Measurements from ENCODE around the gene CFDP1. TPM values are rescaled to one million over a fixed set of nuclear protein-coding genes. Genes with fewer than 3 reads are reported as not detected.

The CFDP1 gene
- total RNA-seq, 1 experiment from 2014 or later = 21.2 TPM

DNA sequence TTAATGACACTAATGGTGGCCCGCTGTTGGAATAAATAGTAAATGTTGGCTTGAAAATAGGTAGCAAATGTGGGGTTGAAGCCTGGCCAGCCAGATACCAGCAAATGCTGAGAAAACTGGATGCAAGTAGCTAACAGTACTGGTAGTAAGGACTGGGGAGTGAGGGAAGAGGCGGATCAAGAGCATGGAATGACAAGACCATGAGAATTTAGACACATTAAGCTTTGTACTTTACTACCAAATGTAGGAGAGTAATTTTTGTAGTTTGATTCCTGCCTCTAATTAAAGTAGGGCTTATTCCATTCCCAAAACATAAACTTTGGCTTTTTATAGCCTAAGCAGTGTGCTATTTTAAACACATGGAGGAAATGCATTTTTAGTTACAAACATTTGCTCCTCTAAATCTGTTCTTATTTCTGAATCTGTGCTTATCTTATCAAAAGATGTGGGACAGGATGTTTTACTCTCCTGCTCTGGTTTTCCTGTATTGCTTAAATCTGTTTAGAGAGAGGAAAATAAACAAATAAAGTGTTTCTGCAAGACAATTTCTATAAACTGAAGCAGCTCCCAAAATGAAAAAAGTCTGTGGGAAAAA, 44.1 kb downstream of the CFDP1 start:
- no peaks in the 10 kb centered on the region for H3K27me3 ChIP-seq
- H3K4me3 ChIP-seq = no peak overlapping the region
- no peak for DNase-seq
- no peaks in the 10 kb centered on the region for H3K9me3 ChIP-seq
- H3K36me3 ChIP-seq = peaks cover 2% of the 10 kb centered on the region

- H3K36me3 ChIP-seq = peaks cover 2% of the 10 kb centered on the region
- no peak overlapping the region for H3K4me3 ChIP-seq
- no peak for DNase-seq
- no peaks in the 10 kb centered on the region for H3K27me3 ChIP-seq
- no peaks in the 10 kb centered on the region for H3K9me3 ChIP-seq
Observed at GRCh38 chr16:75387951-75388350, 45.4 kb downstream of the CFDP1 start.

GRCh38 chr16:75385507-75386152, 47.7 kb downstream of the CFDP1 start:
- no peak for DNase-seq
- no peaks in the 10 kb centered on the region for H3K9me3 ChIP-seq
- H3K27me3 ChIP-seq = no peaks in the 10 kb centered on the region
- no peak overlapping the region for H3K4me3 ChIP-seq
- peaks cover 5% of the 10 kb centered on the region; the same call in 1 of the 2 replicates for H3K36me3 ChIP-seq

GRCh38 chr16:75383141-75383540, 50.2 kb downstream of the CFDP1 start:
- no peak for DNase-seq
- Histone ChIP-seq H3K27me3 (no peaks in the 10 kb centered on the region), H3K36me3 (peaks cover 9% of the 10 kb centered on the region; the same call in 1 of the 2 replicates), H3K9me3 (no peaks in the 10 kb centered on the region), H3K4me3 (no peak overlapping the region)

GRCh38 chr16:75382611-75383010, 50.7 kb downstream of the CFDP1 start:
- no peak overlapping the region for H3K4me3 ChIP-seq
- DNase-seq = no peak
- peaks cover 11% of the 10 kb centered on the region; the same call in 1 of the 2 replicates for H3K36me3 ChIP-seq
- H3K27me3 ChIP-seq = no peaks in the 10 kb centered on the region
- no peaks in the 10 kb centered on the region for H3K9me3 ChIP-seq

- H3K27me3 ChIP-seq = no peaks in the 10 kb centered on the region
- no peaks in the 10 kb centered on the region for H3K9me3 ChIP-seq
- H3K4me3 ChIP-seq = no peak overlapping the region
- DNase-seq = peak; percentile 47
- peaks cover 15% of the 10 kb centered on the region for H3K36me3 ChIP-seq
Observed at GRCh38 chr16:75380870-75381269, 52.4 kb downstream of the CFDP1 start.

GRCh38 chr16:75379911-75380847, 53.1 kb downstream of the CFDP1 start:
- Histone ChIP-seq H3K27me3 (no peaks in the 10 kb centered on the region), H3K36me3 (peaks cover 15% of the 10 kb centered on the region), H3K9me3 (no peaks in the 10 kb centered on the region), H3K4me3 (no peak overlapping the region)
- DNase-seq = no peak

DNA sequence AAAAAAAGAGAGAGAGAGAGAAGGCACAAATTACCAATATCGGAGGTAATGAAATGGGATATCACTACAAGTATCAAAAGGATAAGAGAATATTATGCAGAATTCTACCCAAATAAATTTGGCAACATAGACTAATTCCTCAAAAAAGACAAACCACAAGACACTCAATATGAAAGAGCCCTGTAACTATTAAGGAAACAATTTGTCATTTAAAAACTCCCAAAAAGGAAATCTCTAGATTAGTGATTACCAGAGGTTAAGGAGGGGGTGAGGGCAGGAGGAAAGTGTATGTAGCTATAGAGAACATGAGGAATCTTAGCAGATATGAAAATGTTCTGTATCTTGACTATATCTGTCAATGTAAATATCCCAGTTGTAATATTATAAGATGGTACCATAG, 54.0 kb downstream of the CFDP1 start:
- Histone ChIP-seq H3K36me3 (peaks cover 15% of the 10 kb centered on the region), H3K27me3 (no peaks in the 10 kb centered on the region), H3K4me3 (no peak overlapping the region), H3K9me3 (no peaks in the 10 kb centered on the region)
- no peak for DNase-seq

DNA sequence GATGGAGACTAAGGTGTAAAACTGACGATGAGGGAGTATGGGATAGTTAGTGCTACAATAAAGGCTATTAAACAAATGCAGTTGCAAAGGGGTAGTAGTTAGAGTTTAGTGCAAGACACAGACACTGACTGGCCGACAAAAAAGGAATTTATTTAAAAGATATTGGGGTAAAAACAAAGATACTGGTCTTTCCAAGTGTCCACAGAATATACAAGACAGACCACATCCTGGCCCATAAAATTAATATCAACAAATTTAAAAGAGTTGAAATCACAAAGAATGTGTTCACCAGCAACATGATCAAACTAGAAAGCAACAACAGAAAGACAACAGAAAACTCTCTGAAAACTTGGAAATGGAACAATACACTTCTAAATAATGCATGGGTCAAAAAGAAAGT, 54.7 kb downstream of the CFDP1 start:
- Histone ChIP-seq H3K36me3 (peaks cover 15% of the 10 kb centered on the region), H3K27me3 (no peaks in the 10 kb centered on the region), H3K4me3 (no peak overlapping the region), H3K9me3 (no peaks in the 10 kb centered on the region)
- no peak for DNase-seq

DNA sequence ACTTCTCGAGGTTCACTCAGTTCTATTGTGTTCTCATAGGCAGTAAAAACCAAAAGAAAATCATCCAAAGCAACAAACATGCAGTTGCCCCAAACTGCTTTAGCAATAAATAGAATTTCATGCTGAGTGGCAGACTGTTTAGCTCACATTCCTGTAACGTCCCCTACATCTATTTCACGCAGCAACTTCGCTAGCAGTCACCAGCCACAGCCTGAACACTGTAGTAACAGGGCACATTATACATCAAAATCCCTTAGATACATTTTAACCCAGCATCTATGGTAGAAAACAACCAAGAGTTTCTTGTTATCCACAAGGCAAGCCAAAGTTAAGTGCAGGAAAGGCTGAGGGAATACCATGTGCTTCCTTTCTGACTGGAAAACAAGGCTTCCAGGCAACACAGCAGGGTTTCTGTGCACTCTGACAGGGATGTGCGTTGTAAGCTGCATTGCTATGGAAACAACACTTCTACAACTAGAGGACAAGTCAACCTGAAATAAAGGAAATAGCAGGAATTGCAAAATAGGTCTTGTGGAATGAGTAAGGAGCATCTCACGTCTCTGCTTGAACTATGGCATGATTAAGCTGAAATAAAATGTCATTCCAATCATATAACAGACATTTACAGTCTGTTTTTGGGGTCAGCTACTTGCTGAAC, 55.4 kb downstream of the CFDP1 start:
- no peak overlapping the region for H3K4me3 ChIP-seq
- H3K9me3 ChIP-seq = no peaks in the 10 kb centered on the region
- no peaks in the 10 kb centered on the region for H3K27me3 ChIP-seq
- peaks cover 15% of the 10 kb centered on the region for H3K36me3 ChIP-seq
- peak; percentile 76 for DNase-seq

DNA sequence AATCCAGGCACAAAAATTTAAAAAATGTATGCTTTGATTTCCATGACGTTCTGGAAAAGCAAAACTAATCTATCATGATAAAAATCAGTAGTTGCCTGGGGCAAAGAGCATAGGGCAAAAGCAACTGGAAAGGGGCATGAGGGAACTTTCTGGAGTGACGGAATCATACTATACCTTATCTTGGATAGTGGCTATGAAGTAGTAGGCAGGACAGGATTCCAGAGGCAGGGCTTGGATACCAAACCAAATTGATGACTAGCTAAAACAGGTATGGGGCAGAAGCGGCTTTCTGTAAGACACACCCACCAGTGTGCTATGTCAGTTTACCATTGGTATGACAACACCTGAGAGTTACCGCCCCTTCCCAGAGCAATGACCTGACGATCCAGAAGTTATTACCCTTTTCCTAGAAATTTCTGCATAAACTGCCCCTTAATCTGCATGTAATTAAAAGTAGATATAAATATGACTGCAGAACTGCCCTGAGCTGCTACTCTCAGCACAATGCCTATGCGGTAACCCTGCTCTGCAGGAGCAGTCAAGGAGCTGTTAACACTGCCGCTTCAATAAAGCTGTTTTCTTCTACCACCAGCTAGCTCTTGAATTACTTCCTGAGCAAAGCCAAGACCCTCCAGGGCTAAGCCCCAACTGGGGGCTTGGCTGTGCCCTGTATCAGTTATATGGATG, 56.7 kb downstream of the CFDP1 start:
- Histone ChIP-seq H3K27me3 (no peaks in the 10 kb centered on the region), H3K4me3 (no peak overlapping the region), H3K36me3 (peaks cover 14% of the 10 kb centered on the region), H3K9me3 (no peaks in the 10 kb centered on the region)
- no peak for DNase-seq

DNA sequence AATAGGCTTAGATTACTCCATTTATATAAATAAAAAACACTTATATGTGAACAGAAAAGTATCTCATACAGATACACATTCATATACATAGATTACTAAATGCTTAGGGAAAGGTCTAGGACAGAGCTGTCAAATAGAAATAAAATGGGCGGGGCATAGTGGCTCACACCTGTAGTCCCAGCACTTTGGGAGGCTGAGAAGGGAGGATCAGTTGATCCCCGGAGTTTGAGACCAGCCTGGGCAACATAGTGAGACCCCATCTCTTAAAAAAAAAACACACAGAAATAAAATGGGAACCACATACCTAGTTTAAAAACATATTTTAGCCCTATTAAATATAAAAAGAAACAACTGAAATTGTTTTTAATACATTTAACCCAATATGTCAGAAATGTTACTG, 58.9 kb downstream of the CFDP1 start:
- no peak overlapping the region for H3K4me3 ChIP-seq
- no peaks in the 10 kb centered on the region for H3K9me3 ChIP-seq
- no peak for DNase-seq
- H3K27me3 ChIP-seq = no peaks in the 10 kb centered on the region
- H3K36me3 ChIP-seq = peaks cover 8% of the 10 kb centered on the region

GRCh38 chr16:75372236-75372856, 61.0 kb downstream of the CFDP1 start:
- Histone ChIP-seq H3K36me3 (peaks cover 2% of the 10 kb centered on the region; the same call in 1 of the 2 replicates), H3K27me3 (no peaks in the 10 kb centered on the region), H3K4me3 (no peak overlapping the region), H3K9me3 (no peaks in the 10 kb centered on the region)
- peak; percentile 55 for DNase-seq

DNA sequence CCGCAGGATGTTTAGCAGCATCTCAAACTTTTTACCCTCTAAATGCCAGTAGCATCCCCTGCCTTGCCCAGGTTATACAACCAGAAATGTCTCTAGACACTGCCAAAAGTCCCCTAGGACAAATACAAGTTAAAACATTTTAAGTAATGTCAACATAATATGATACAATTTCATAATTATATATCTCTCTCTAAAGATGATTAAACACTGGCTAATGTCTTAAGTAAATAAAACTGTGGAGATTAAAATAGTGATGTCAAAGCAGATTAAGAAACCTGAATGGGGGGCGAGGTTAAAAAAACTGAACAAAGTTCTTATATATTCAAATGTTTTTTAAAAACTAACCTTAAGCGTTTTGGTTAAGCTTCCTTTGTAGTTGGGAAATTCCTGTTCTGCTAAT, 62.1 kb downstream of the CFDP1 start:
- DNase-seq = no peak
- Histone ChIP-seq H3K4me3 (no peak overlapping the region), H3K36me3 (no peaks in the 10 kb centered on the region), H3K27me3 (no peaks in the 10 kb centered on the region), H3K9me3 (no peaks in the 10 kb centered on the region)

DNA sequence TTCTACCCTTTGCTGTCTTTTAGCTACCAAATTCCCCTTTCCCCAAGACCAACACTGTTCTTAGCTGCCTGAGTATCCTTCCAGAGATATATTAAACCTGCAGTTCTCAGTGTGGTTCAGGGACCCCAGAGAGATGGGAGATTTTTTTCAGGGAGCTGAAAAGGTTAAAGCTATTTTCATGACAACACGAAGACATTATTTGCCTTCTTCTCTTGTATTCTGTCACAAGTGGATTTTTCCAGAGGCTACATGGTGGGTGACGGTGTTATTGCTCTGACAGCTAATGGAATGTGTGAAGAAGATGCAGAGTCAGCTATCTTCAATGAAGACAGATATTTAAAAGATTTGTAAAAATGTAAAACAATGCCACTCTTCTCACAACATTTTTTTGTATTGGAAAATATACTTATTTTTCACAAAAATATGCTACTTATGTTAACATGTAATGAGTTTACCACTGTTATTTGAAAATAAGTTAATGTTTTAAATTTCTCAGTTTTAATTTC, 69.0 kb downstream of the CFDP1 start:
- H3K36me3 ChIP-seq = no peaks in the 10 kb centered on the region
- DNase-seq = no peak
- H3K4me3 ChIP-seq = no peak overlapping the region
- H3K9me3 ChIP-seq = no peaks in the 10 kb centered on the region
- no peaks in the 10 kb centered on the region for H3K27me3 ChIP-seq

DNA sequence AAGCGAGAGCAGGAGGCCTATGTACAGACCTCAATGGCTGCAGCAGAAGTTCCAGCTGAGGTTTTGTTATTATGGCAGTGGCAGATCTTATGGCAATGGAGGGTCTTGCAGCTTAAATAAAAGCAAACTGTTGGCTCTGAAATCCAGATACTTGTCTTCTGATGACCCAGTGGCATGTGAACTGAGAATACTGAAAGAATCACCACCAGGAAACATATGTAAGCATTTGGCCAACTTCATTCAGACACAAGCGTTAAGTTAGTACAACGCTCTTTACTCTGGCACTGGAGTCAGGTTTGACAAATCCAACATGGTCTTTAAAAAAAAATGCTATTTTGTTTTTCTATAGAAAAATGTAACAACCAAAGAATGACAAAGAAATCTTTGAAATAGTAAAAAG, 70.5 kb downstream of the CFDP1 start:
- DNase-seq = no peak
- no peaks in the 10 kb centered on the region for H3K27me3 ChIP-seq
- no peaks in the 10 kb centered on the region for H3K9me3 ChIP-seq
- H3K4me3 ChIP-seq = no peak overlapping the region
- no peaks in the 10 kb centered on the region for H3K36me3 ChIP-seq

Data from MG63 (cell line).